ENCODE results near the gene SPG7. TPM values are rescaled to one million over a fixed set of nuclear protein-coding genes. Genes with fewer than 3 reads are reported as not detected.

The SPG7 gene
- total RNA-seq, 1 donor from 2014 or later: 98.8 TPM

DNA sequence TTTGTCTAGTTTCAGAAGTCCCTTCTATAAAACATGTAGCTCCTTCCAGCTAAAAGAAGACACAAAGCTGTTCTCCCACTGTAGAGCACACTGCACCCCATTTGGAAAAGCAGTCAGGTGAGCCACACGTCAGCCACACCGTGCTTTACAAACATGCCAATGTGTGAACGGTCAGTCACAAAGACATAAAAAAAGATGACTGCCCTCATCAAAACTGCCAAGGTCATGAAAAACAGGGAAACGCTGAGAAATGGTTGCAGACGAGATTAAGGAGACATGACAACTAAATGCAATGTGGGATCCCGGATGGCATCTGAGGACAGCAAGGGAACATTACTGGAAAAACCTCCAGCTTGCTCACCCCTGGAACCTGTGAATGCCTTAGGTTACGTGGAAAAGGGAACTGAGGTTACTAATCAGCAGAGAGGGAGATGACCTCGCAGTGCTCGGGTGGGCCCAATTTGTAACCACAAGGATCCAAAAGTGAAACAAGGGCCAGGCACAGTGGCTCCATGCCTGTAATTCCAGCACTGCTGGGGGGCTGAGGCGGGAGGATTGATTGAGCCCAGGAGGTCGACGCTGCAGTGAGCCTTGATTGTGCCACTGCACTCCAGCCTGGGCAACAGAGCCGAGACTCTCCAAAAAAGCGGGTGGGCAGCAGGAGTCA is 25.9 kb upstream of the SPG7 start:
- Histone ChIP-seq H3K4me1 (peaks cover 99% of the 10 kb centered on the region), H3K36me3 (no peaks in the 10 kb centered on the region), H3K9me3 (no peaks in the 10 kb centered on the region), H3K4me3 (no peak overlapping the region), H3K27me3 (ENCODE audit: low read depth) (no peaks in the 10 kb centered on the region), H3K27ac (no peak overlapping the region)
- intact Hi-C loops (cut with DNase I): no loop called here
- TF ChIP-seq, protein P1, sequence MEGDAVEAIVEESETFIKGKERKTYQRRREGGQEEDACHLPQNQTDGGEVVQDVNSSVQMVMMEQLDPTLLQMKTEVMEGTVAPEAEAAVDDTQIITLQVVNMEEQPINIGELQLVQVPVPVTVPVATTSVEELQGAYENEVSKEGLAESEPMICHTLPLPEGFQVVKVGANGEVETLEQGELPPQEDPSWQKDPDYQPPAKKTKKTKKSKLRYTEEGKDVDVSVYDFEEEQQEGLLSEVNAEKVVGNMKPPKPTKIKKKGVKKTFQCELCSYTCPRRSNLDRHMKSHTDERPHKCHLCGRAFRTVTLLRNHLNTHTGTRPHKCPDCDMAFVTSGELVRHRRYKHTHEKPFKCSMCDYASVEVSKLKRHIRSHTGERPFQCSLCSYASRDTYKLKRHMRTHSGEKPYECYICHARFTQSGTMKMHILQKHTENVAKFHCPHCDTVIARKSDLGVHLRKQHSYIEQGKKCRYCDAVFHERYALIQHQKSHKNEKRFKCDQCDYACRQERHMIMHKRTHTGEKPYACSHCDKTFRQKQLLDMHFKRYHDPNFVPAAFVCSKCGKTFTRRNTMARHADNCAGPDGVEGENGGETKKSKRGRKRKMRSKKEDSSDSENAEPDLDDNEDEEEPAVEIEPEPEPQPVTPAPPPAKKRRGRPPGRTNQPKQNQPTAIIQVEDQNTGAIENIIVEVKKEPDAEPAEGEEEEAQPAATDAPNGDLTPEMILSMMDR (IDR thresholded peaks at IDR 0.05): no peak
- ATAC-seq: peak in 1 of 2 donors; percentile 16
- DNase-seq: no peak

DNA sequence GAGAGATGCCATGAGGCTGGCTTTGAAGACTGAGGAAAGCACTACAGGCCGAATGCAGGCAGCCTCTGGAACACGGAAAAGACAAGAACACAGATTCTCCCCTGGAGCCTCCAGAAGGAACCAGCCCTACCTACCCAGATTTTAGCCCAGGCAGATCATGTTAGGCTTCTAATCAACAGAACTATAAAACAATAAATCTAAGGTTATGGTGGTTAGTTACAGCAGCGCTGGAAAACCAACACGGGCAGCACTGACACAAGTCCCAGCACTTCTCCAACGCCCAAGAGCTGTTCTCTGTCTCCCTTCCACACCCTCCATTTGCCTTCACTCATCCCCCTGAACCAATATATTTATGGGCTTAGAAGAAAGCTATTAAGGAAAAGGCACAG is 25.4 kb upstream of the SPG7 start:
- intact Hi-C loops (cut with DNase I): no loop called here
- Histone ChIP-seq H3K36me3 (no peaks in the 10 kb centered on the region), H3K9me3 (no peaks in the 10 kb centered on the region), H3K4me3 (no peak overlapping the region), H3K27me3 (ENCODE audit: low read depth) (no peaks in the 10 kb centered on the region), H3K27ac (no peak overlapping the region), H3K4me1 (peaks cover 99% of the 10 kb centered on the region)
- no peak for DNase-seq
- ATAC-seq: no peak
- TF ChIP-seq, protein P1 (IDR thresholded peaks at IDR 0.05): no peak

DNA sequence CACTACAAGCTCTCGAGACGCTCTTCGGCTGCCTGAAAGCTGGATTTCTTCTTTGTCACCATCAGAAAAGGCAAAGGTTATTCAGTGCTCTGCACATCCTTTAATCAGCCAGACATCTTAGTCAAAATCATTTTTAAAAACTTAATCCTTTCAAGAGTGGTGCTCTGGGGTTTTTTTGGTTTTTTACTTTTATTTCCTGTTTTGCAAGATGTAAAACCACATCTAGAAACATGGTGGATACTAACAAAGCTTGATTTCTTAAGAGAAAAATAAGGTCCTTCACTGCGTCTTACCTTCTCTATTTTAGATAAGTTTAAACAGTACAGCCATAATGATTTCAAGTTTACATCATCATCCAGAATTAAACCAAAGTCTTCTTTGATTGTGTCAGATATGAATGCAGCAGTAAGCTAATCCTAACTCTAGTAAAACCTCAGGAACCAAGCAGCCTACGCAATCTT is 24.1 kb upstream of the SPG7 start:
- TF ChIP-seq, protein P1 (IDR thresholded peaks at IDR 0.05): no peak
- Histone ChIP-seq H3K4me1 (peaks cover 98% of the 10 kb centered on the region), H3K27me3 (ENCODE audit: low read depth) (no peaks in the 10 kb centered on the region), H3K9me3 (no peaks in the 10 kb centered on the region), H3K4me3 (no peak overlapping the region), H3K36me3 (no peaks in the 10 kb centered on the region), H3K27ac (no peak overlapping the region)
- intact Hi-C loops (cut with DNase I): no loop called here
- ATAC-seq (no peak), DNase-seq (no peak)

DNA sequence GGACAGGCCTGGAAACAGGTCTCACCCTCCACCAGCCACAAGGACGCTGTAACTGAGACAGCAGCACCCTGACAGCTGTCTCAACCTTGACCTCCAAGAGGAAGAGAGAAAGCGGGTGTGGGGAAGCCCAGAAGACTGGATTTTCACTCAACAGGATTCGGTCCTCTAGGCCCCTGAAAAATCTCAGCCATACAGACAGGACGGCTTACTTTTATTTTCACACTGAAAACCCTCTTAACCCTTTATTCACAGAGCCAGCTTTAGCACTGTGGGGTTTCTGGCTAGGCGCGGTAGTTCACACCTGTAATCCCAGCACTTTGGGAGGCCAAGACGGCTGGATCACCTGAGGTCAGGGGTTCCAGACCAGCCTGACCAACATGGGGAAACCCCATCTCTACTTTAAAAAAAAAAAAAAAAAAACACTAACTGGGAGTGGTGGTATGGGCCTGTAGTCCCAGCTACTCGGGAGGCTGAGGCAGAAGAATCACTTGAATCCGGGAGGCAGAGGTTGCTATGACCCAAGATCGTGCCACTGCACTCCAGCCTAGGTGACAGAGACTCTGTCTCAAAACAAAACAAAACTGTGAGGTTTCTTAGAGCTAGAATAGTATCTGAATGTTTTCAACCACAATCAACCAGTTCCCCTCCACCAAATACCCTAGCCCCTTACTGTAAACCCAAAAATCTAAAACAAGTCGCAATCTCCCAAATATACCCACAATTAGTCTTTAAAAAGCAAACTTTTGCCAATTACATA is 23.1 kb upstream of the SPG7 start:
- no peak for DNase-seq
- Histone ChIP-seq H3K4me1 (peaks cover 89% of the 10 kb centered on the region), H3K27ac (no peak overlapping the region), H3K36me3 (no peaks in the 10 kb centered on the region), H3K4me3 (no peak overlapping the region), H3K9me3 (no peaks in the 10 kb centered on the region), H3K27me3 (ENCODE audit: low read depth) (no peaks in the 10 kb centered on the region)
- intact Hi-C loops (cut with DNase I): no loop called here
- TF ChIP-seq, protein P1 (IDR thresholded peaks at IDR 0.05): no peak
- ATAC-seq: no peak

DNA sequence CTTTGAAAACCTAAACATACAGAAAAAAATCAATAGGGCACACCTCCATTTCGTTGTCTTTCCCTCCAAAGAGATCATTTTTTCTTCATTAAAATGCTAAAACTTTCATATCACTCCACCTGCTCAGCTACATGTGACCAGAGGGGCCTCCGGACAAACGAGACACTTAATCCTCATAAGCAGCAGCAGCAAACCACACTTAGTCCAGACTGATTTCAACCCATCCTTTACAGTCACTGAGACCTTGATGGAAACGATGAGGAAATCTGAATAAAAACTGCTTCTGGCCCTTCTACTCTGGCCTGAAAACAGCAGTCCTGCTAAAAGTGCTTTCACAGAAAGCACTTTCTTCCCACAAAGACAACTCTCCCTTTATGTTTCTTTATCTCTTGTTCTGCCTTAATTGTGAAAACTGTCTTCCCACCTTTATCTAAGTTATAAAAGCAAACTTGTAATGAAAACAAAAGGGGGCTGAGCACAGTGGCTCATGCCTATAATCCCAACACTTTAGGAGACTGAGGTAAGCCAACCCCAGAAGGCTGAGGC is 22.4 kb upstream of the SPG7 start:
- H3K4me1 ChIP-seq: peaks cover 82% of the 10 kb centered on the region
- no peak overlapping the region for H3K4me3 ChIP-seq
- no peaks in the 10 kb centered on the region for H3K27me3 ChIP-seq (ENCODE audit: low read depth)
- DNase-seq: no peak
- ATAC-seq: no peak
- no peak overlapping the region for H3K27ac ChIP-seq
- no peaks in the 10 kb centered on the region for H3K36me3 ChIP-seq
- intact Hi-C loops (cut with DNase I): no loop called here
- TF ChIP-seq, protein P1 (IDR thresholded peaks at IDR 0.05): no peak
- no peaks in the 10 kb centered on the region for H3K9me3 ChIP-seq
